GM10266 (cell line): ENCODE data around the gene ZSWIM5.
A peak's percentile ranks its signal among the peaks of the same experiment; 100 is the strongest.

ENCODE experiments used
- DNase-seq: peaks from one replicate; pipeline ENCODE4 v3.0.0; 2012; ENCODE audit errors: extremely low spot score
- CTCF ChIP-seq: IDR thresholded peaks from 2 replicates; pipeline ENCODE4 v1.5.1; 2012; ENCODE audit warnings: mild to moderate bottlenecking, low read depth; ENCODE audit not compliant: control insufficient read depth, insufficient read depth; ENCODE audit errors: missing control alignments

The ZSWIM5 gene

GRCh38 chr1:45013551-45014209 is 192.7 kb downstream of the ZSWIM5 start:
- TF ChIP-seq CTCF = no peak
- DNase-seq = no peak

- no peak for DNase-seq
Measured at GRCh38 chr1:45012639-45013278, 193.6 kb downstream of the ZSWIM5 start.

GRCh38 chr1:45011837-45012638 is 194.4 kb downstream of the ZSWIM5 start, which contains the start of gene UROD:
Gene UROD (plus strand): TSS chr1:45012254. CDS start chr1:45012266, 12 bp downstream.
- no peak for TF ChIP-seq CTCF
- DNase-seq = peak; percentile 95

More at GRCh38 chr1:45012639-45013278, 193.6 kb downstream of the ZSWIM5 start:
- no peak for TF ChIP-seq CTCF

GRCh38 chr1:45010855-45011811 is 195.3 kb downstream of the ZSWIM5 start, which contains the start of gene HECTD3:
Gene HECTD3 (minus strand): TSS chr1:45011324. CDS start chr1:45011257, 67 bp downstream.
- TF ChIP-seq CTCF = no peak
- peak; percentile 89 for DNase-seq

GRCh38 chr1:45009956-45010854 is 196.2 kb downstream of the ZSWIM5 start:
- peak; percentile 8 for DNase-seq
- no peak for TF ChIP-seq CTCF
